ENCODE data around the gene COQ8B.
"Not testable (repeated sequence)": the region's sequence is repeated elsewhere in the genome, so short reads cannot be mapped to it uniquely, and the experiment has no call there.

COQ8B gene

DNA sequence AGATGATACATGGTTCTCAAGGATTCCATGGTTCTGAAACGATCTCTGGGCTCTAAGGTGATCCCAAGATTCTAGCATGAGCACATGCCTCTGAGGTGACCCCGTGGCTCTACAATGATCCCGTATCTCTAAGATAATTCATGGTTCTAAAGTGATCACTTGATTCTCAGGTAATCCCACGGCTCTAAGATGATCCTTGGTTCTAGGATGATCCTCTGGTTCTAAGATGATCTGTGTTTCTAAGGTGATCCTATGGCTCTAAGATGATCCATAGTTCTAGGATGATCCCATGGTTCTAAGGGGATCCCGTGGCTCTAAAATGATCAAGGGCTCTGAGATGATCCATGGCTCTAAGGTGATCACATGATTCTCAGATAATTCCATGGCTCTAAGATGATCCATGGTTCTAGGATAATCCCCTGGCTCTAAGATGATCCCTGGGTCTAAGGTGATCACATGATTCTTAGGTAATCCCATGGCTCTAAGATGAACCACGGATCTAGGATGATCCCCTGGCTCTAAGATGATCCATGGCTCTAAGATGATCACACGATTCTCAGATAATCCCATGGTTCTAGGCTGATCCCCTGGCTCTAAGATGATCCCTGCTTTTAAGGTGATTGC is 47.6 kb downstream of the COQ8B start:
- no peak for DNase-seq (ENCODE audit: low read depth)

DNA sequence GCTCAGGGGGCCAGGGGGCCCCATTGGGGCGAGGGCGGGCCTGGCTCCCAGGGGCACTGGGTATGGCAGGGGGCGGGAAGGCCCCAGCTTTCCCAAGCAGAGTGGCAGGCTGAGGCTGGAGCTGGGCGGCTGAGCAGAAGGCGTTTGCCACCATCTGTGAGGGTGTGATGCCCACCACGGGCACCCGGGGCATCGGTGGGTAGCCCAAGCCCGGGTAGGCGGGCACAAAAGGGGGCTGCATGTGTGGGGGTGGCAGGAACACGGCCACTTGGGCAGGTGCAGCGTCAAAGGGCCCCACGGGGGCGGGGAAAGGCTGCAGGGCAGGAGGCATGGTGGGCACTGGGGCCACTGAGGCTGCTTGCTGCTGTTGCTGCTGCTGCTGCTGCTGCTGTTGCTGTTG is 49.1 kb downstream of the COQ8B start:
- no peak for DNase-seq (ENCODE audit: low read depth)

DNA sequence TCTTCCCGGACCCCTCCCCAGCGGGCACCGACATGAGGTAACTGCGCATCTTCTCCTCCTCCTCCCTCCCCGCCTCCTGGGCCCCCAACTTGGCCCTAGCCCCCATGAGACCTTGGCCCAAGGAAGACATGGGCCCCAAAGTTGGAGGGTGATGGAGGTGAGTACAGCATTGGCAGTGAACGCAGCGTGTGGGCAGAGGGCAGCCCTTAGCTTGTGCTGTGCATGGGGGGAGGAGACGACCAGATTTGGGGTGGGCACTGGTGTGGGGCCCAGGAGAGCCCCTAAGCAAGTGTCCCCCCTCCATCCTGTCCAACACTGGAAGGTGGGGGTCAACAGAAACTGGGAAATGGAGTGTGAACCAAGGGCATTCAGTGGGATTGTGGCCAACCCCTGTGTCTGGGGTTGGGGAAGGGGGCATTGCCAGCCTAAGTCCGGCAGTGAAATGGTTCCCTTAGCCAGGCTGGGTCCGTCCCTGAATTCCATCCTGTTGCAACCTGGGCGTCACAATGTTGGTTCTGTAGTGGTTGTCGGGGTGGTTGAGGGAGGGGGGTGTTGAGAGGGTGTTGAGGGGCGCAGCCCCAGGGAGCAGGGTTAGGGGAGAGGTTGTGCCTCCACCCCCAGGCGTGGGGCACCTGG is 49.8 kb downstream of the COQ8B start:
- no peak for DNase-seq (ENCODE audit: low read depth)

DNA sequence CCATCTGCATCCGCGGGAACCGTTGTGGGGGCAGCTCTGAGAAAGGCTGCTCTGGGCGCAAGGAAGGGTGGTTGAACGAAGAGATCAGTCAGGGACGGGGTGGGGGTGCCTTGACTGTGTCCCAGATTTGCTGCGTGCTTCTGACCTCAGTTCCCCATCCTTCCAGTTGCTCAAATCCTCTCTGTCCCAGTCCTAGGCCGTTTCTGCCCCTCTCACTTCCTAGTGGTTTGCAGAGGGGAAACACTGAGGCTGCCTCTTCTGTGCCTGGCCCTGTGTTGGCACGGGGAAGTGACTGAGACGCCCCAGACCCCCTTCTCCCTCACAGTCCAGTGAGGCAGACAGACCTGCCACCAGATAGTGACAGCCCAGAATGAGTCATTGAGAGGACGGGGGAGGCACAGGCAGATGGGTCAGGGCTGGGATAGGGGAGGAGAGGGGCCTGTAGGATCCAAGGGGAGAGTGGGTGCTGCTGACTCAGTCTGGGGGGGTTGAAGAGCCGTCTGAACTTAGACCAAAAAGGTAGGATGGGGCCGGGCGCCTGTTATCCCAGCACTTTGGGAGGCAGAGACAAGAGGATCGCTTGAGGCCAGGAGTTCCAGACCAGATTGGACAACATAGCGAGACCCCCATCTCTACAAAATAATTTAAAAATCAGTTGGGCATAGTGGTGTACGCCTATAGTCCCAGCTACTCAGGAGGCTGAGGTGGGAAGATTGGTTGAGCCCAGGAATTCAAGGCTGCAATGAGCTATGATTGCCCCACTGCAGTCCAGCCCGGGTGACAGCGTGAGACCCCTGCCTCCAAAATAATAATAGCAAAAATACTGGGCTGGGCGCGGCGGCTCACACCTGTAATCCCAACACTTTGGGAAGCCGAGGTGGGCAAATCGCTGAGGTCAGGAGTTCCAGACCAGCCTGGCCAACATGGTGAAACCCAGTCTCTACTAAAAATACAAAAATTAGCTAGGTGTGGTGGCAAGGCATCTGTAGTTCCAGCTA is 52.7 kb downstream of the COQ8B start:
- no peak for DNase-seq (ENCODE audit: low read depth)

DNA sequence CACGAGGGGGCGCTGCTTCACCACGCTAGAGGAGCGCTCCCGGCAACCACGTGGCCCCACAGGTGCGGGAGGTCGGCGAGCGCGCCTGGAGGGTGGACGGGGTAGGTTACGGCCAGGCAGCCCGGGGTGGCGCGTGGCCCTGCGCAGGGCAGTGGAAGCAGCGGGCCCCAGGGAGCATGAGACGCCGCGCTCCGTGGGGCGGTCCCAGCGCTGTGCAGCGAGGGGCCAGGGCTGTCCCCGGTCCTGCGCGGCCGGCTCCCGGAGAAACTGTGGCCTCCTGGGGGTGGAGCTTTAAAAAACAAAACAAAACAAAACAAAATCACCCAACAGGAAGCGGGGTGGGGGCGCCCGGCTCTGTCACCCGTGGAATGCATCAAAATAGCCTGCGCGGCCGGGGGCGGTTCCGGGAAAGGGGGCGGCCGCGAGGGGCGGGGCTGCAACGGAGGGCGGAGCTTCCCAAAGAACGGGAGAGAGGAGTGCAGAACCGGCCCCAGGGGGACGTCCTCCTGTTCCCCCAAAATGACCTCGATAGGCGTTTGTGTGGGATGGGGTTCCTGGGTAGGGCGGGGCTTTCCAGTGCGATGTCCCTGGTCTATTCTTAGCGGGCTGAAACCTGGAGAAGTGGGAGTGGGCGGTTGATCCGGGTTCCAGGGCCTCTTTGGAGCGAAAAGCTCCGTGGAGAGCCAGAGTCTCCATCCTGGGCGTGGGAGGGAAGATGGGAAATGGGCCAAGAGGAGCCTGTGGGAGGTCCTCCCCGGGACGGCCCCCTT is 53.6 kb downstream of the COQ8B start:
- peak; percentile 83 for DNase-seq (ENCODE audit: low read depth)

DNA sequence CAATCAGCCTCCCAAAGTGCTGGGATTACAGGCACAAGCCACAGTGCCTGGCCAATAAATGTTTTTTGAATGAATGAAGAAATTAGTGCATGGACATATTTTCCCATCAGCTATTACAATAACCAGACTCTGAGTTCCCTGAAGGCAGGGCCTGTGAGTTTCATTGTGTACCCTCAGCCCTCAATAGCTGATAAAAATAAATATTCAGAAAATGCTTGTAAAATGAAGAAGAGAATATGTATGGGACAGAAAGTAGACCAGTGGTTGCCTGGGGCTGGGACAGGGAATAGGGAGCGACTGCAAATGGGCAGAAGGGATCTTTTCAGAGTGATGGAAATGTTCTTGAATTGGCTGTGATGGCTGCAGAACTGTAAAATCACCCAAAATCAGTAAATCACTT is 55.1 kb downstream of the COQ8B start:
- no peak for DNase-seq (ENCODE audit: low read depth)

DNA sequence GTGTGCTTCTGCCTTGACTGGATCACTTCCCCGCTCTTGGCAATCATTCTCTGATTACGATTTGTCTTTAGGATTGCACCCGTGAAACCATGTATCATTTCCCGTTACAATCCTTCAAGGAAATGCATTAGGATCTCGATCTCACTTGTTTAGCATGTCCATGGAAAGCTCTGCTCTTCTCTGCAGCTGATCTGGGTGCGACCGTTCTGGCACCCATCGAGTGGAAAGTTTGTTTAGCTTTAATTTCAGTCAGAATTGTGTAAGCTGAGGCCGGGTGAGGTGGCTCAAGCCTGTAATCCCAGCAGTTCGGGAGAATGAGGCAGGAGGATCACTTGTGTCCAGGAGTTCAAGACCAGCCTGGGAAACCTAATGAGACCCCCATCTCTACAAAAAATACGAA is 57.1 kb downstream of the COQ8B start:
- DNase-seq (ENCODE audit: low read depth), result no peak

DNA sequence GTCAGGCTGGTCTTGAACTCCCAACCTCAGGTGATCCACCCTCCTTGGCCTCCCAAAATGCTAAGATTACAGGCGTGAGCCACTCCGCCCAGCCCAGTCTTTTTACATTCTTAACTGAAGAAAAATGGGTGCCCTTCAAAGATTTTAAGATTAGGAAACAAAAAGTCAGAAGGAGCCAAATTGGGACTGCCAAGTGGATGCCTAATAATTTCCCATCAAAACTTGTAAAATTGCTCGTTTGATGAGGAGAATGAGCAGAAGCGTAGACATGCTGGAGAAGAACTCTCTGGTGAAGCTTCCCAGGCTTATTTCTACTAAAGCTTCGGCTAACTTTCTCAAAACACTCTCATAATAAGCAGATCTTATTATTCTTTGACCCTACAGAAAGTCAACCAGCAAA is 57.6 kb downstream of the COQ8B start:
- DNase-seq (ENCODE audit: low read depth), result no peak

DNA sequence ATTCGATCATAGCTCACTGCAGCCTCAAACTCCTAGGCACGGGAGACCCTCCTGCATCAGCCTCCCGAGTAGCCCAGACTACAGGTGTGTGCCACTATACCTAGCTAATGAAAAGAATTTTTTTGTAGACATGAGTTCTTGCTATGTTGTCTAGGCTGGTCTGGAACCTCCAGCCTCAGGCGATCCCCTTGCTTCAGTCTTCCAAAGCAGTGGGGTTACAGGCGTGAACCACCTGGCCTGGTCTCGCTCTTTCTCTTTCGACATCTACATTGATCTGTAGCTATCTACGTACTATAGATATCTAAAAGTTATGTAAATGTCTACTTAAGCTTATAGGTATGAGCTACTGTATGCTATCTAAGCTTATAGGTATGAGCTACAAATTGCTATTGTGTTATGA is 58.7 kb downstream of the COQ8B start:
- DNase-seq (ENCODE audit: low read depth), result no peak

DNA sequence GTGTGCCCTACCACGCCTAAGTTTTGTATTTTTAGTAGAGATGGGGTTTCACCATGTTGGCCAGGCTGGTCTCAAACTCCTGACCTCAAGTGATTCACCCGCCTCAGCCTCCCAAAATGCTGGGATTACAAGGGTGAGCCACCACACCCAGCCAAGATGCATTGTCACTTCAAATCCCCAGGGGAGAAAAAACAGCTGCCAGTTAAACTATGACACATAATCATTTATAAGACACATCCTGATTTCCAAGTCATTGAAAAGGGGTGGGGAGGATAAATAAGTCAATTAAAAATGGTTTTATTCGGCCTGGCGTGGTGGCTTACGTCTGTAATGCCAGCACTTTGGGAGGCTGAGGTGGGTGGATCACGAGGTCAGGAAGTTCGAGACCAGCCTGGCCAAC is 61.0 kb downstream of the COQ8B start:
- not testable (repeated sequence) for DNase-seq (ENCODE audit: low read depth)

DNA sequence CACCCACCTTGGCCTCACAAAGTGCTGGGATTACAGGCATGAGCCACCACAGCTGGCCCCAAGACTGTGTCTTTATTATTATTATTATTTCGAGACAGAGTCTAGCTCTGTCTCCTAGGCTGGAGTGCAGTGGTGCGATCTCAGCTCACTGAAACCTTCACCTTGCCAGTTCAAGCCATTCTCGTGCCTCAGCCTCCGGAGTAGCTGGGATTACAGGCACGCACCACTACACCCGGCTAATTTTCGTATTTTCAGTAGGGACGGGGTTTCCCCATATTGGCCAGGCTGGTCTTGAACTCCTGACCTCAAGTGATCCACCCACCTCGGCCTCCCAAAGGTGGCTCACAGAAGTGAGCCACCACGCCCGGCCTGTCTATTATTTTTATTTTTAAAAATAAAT is 64.4 kb downstream of the COQ8B start:
- not testable (repeated sequence) for DNase-seq (ENCODE audit: low read depth)

DNA sequence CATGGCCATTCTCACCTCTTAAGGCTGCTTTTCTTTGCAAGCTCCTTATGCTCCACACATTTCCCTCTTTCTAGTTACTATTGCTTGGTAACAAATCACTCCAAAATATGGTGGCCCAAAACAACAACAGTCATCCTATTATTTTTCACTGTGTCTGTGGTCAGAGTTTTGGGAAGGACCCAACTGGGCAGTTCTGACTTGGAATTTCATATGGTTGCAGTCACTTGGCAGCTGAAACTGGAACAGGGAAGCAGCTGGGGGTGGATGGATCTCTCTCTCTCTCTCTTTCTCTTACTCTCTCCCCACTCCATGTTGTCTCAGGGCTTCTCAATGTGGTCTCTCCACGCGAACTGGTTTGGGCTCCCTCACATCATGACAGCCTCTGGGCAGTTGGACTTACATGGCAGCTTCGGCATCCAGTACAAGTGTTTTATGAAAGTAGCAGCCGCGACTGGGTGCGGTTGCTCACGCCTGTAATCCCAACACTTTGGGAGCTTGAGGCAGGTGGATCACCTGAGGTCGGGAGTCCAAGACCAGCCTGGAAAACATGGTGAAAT is 65.9 kb downstream of the COQ8B start:
- DNase-seq (ENCODE audit: low read depth), result no peak

DNA sequence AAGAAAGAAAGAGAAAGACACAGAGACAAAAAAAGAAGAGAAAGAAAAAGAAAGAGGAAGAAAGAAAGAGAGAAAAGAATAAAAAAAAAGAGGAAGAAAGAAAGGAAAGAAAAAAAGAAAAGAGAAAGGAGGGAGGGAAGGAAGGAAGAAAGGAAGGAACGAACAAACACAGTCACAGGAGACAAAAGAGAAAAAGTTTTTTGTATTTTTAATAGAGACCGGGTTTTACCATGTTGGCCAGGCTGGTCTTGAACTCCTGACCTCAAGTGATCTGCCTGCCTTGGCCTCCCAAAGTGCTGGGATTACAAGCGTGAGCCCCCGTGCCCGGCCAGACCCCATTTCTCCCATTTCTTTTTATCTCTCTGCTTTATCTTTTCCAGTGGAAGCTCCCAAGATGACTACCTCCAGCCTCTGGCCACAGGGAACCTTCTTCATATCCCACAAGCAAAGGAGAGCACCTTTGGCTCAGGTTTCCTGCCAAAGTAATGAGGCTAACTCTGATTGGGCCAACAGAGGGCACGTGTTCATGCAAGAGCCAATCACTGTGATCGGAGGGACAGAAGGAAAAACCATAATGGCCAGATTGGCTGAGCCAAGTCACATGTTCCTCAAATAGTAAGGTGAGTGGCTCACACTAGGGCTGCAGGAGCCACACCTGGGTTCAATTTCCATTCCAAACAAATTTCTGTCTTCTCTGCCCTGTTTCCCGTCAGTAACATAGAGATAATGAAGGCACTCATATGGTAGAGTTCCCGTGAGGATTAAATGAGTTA is 66.6 kb downstream of the COQ8B start:
- not testable (repeated sequence) for DNase-seq (ENCODE audit: low read depth)

DNA sequence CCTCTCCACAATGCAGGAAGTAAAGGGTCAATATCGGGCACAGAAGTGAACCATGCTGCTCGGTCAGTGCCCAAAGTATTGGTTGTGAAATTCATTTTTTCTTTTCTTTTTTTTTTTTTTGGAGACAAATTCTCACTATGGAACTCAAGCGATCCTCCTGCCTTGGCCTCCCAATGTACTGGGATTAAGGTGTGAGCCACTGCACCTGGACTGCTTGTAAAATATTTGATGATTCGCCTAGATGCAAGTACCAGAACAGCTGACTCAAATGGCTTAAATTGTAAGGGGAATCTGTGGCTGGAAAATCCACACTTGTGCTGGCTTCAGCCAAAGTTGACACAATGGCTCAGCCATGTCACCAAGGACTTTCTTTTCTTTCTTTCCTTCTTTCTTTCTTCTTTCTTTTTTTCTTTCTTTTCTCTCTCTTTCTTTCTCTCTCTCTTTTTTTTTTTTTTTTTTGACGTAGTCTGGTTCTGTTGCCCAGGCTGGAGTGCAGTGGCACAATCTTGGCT is 69.9 kb downstream of the COQ8B start:
- DNase-seq (ENCODE audit: low read depth), result no peak

DNA sequence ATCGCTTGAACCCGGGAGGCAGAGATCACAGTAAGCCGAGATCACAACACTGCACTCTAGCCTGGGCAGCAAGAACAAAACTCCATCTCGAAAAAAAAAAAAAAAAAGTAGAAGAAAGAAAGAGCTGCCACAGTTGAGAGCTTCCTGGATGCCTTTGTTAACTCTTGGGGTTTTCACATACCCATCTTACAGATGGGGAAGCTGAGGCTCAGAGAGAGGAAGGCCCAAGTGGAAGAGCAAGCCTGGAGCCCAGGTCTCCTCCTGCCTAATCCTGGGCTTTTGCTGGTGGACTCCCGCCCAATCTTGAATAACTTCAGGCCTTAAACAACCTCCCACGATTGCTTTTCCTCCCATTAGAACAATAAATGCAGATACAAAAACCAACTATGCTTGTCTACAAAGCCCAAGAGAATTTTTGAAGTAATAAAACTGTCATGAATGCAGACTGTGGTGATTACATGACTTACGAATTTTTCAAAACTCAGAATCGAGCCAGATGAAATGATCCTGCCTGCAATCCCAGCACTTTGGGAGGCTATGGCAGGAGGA is 73.9 kb downstream of the COQ8B start:
- no peak for DNase-seq (ENCODE audit: low read depth)

DNA sequence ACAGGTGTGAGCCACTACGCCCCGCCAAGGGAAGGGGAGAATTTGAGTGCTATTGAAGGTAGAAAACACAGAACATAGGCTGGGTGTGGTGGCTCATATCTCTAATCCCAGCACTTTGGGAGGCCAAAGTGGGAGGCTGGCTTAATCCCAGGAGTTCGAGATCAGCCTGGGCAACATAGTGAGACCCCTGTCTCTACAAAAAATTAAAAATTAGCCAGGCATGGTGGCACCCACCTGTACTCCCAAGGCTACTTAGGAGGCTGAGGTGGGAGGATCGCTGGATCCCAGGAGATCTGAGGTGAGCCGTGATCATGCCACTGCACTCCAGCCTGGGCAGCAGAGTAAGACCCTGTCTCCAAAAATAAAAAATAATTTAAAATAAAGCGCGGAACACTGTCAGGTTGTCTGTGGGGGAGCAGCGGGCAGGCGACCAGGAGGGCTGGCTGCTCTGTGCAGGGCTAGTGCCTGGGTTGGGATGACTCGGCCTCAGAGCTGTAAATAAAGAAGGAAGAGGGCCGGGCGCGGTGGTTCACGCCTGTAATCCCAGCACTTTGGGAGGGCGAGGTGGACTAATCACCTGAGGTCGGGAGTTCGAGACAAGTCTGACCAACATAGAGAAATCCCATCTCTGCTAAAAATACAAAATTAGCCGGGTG is 74.5 kb downstream of the COQ8B start:
- DNase-seq (ENCODE audit: low read depth), result no peak

Measured in stimulated activated CD8-positive, alpha-beta memory T cell treated with anti-CD3 and anti-CD28 coated beads, Interleukin-12 subunit alpha, Interleukin-12 subunit beta, amount 100 ng/mL, for 4 hours (primary cell).